IMR-90 (cell line): ENCODE measurements around the gene CCL27.

Experiments used
- BHLHE40 ChIP-seq: fragments of 150-350 bp; IDR thresholded peaks from 2 replicates; pipeline ENCODE4 v1.6.1; 2016; ENCODE audit warnings: mild to moderate bottlenecking, low read depth, low read length
- CEBPB ChIP-seq: IDR thresholded peaks from 2 replicates; pipeline ENCODE4 v1.6.1; 2012; ENCODE audit warnings: low read depth, low read length, improper control_type of control experiment
- MAZ ChIP-seq: IDR thresholded peaks from 2 replicates; pipeline ENCODE4 v1.6.1; 2012; ENCODE audit warnings: low read depth, mild to moderate bottlenecking, low read length, improper control_type of control experiment, moderate library complexity, borderline replicate concordance
- NFE2L2 ChIP-seq: fragments of 150-350 bp; IDR thresholded peaks from 2 replicates; pipeline ENCODE4 v1.6.1; 2016; ENCODE audit warnings: low read depth, mild to moderate bottlenecking, low read length
- POLR2A ChIP-seq: IDR thresholded peaks from 2 replicates; pipeline ENCODE4 v1.6.1; 2012; ENCODE audit warnings: mild to moderate bottlenecking, low read depth, low read length
- RAD21 ChIP-seq: IDR thresholded peaks from 2 replicates; pipeline ENCODE4 v1.6.1; 2012; ENCODE audit warnings: low read length, improper control_type of control experiment
- RCOR1 ChIP-seq: IDR thresholded peaks from 2 replicates; pipeline ENCODE4 v1.6.1; 2012; ENCODE audit warnings: mild to moderate bottlenecking, low read length, improper control_type of control experiment; ENCODE audit not compliant: insufficient replicate concordance
- RFX5 ChIP-seq: IDR thresholded peaks from 2 replicates; pipeline ENCODE4 v1.8.0; 2012; ENCODE audit warnings: low read depth, mild to moderate bottlenecking, low read length, moderate library complexity
- SMC3 ChIP-seq: fragments of 150-350 bp; IDR thresholded peaks from 2 replicates; pipeline ENCODE4 v1.6.1; 2016; ENCODE audit warnings: low read depth, mild to moderate bottlenecking, antibody characterized with exemption, low read length, moderate library complexity
- TF ChIP-seq, protein P1 (sequence below): conservative IDR thresholded peaks from 2 replicates; pipeline ENCODE4 v1.5.1; 2012; ENCODE audit warnings: mild to moderate bottlenecking, low read depth, low read length, improper control_type of control experiment
- TF ChIP-seq, protein P2 (sequence below): fragments of 150-350 bp; IDR thresholded peaks from 2 replicates; pipeline ENCODE4 v1.6.1; 2017; ENCODE audit warnings: mild to moderate bottlenecking, antibody characterized with exemption, low read length, low read depth
- TF ChIP-seq, protein P3 (sequence below): fragments of 150-350 bp; IDR thresholded peaks from 2 replicates; pipeline ENCODE4 v1.6.1; 2016; ENCODE audit warnings: low read depth, mild to moderate bottlenecking, low read length, moderate library complexity, borderline replicate concordance

DNA sequence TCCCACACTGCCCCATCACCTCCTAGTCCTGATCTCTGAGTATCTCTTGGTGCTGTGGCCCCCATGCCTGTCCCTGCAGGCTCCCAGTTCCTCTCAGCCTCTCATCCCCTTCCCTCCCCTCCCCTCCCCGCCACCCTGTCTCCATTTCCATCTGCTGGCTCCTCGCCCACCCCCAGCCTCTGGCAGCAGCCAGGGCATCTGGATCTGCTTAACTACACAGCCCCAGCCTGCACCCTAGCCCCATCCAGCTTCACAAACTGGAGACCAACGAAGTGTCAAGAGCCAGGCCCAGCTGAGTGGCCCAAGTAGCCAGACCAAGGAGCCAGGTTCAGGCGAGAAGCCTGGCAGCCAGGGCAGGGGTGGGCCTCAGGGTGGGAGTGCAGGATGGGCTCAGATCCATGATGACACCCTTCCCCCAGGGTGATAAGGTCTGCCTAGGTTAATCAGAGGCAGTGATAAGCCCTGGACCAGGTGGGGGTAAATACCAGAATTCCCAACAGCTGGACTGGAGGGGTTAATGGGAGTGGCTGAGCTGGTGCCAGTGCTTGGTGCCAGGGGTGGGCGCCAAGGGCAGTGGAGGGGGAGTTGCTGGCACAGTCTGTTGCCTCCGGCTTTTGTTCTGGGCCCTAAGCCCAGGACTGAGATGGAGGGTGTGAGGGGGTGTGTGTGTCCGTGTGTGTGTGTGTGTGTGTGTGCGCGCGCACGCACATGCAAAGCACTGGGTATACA lies 8.0 kb downstream of the CCL27 start:
- TF ChIP-seq POLR2A: no peak
- TF ChIP-seq CEBPB: no peak
- TF ChIP-seq, protein P1, sequence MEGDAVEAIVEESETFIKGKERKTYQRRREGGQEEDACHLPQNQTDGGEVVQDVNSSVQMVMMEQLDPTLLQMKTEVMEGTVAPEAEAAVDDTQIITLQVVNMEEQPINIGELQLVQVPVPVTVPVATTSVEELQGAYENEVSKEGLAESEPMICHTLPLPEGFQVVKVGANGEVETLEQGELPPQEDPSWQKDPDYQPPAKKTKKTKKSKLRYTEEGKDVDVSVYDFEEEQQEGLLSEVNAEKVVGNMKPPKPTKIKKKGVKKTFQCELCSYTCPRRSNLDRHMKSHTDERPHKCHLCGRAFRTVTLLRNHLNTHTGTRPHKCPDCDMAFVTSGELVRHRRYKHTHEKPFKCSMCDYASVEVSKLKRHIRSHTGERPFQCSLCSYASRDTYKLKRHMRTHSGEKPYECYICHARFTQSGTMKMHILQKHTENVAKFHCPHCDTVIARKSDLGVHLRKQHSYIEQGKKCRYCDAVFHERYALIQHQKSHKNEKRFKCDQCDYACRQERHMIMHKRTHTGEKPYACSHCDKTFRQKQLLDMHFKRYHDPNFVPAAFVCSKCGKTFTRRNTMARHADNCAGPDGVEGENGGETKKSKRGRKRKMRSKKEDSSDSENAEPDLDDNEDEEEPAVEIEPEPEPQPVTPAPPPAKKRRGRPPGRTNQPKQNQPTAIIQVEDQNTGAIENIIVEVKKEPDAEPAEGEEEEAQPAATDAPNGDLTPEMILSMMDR: no peak
- no peak for TF ChIP-seq MAZ
- no peak for TF ChIP-seq RAD21
- no peak for TF ChIP-seq RFX5
- no peak for TF ChIP-seq RCOR1
- TF ChIP-seq, protein P2, sequence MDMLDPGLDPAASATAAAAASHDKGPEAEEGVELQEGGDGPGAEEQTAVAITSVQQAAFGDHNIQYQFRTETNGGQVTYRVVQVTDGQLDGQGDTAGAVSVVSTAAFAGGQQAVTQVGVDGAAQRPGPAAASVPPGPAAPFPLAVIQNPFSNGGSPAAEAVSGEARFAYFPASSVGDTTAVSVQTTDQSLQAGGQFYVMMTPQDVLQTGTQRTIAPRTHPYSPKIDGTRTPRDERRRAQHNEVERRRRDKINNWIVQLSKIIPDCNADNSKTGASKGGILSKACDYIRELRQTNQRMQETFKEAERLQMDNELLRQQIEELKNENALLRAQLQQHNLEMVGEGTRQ: no peak
- TF ChIP-seq BHLHE40: no peak
- TF ChIP-seq, protein P3, sequence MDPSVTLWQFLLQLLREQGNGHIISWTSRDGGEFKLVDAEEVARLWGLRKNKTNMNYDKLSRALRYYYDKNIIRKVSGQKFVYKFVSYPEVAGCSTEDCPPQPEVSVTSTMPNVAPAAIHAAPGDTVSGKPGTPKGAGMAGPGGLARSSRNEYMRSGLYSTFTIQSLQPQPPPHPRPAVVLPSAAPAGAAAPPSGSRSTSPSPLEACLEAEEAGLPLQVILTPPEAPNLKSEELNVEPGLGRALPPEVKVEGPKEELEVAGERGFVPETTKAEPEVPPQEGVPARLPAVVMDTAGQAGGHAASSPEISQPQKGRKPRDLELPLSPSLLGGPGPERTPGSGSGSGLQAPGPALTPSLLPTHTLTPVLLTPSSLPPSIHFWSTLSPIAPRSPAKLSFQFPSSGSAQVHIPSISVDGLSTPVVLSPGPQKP: no peak
- no peak for TF ChIP-seq SMC3
- TF ChIP-seq NFE2L2: no peak
